ENCODE results near the gene FAM135A. TPM values are rescaled to one million over a fixed set of nuclear protein-coding genes. Genes with fewer than 3 reads are reported as not detected.

FAM135A gene
- total RNA-seq, 1 donor from 2014 or later, result 33.7 TPM

Other genes starting within 250 kb of the FAM135A start
- 0.47 TPM for gene COL9A1, start 110.4 kb upstream of the FAM135A start, total RNA-seq
- 17.2 TPM for gene SDHAF4, start 153.4 kb downstream of the FAM135A start, total RNA-seq

Data from ureter (tissue), 1 donor.